Panc1 (cell line): Measurements from ENCODE around the gene PIPOX.

Experiments used
- POLR2AphosphoS5 ChIP-seq: IDR thresholded peaks from 2 replicates; pipeline ENCODE4 v1.6.1; 2012; ENCODE audit warnings: mild to moderate bottlenecking, low read depth, low read length, moderate library complexity
- SIN3A ChIP-seq: IDR thresholded peaks from 2 replicates; pipeline ENCODE4 v1.6.1; 2012; ENCODE audit warnings: low read depth, mild to moderate bottlenecking, low read length, moderate library complexity, borderline replicate concordance; ENCODE audit not compliant: insufficient read depth
- TCF7L2 ChIP-seq: IDR thresholded peaks from 2 replicates; pipeline ENCODE4 v1.6.1; 2011; ENCODE audit warnings: mild to moderate bottlenecking, low read depth, low read length, inconsistent platforms
- TF ChIP-seq, protein P1 (sequence below): fragments of 450-650 bp; IDR thresholded peaks from 2 replicates; pipeline ENCODE4 v1.5.1; 2017; ENCODE audit warnings: mild to moderate bottlenecking
- TF ChIP-seq, protein P2 (sequence below), 2 experiments: IDR thresholded peaks; 2 replicates each; pipeline ENCODE4 v1.6.1; 2011 to 2012; ENCODE audit warnings: low read depth in 2 of 2, control low read depth in 1 of 2, low read length in 1 of 2, mild to moderate bottlenecking in 1 of 2, moderate library complexity in 1 of 2; ENCODE audit not compliant: insufficient read depth in 1 of 2

DNA sequence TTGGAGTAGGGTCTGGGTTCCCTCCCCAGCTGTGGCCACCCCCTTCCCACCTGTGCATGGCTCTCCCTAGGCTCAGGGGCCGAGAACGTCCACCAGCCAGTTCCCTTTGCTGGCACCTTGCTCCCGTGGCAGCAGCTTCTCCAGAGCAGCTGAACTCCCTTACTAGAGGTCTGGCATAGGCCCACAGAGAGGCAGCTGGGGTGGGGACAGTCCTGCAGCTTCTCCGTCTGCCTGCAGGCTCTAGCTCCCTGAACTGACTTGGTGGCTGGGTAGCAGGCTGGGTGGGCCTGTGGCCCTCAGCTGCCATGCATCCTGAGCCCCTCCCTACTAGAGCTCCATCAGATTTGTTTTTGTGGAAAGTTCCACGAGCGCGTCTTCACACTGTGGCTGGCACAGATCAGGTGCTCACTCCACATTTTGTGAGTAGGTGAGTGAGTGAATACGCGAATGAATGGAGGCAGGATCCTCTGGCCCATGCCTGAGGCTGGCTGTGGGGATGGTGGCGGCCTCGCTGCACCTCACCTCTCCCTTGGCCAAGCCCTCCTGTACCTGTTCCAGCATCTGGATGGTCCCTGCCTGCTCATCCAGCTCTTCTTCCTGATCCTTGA, 51.3 kb downstream of the PIPOX start:
- no peak for TF ChIP-seq POLR2AphosphoS5
- TF ChIP-seq, protein P1, sequence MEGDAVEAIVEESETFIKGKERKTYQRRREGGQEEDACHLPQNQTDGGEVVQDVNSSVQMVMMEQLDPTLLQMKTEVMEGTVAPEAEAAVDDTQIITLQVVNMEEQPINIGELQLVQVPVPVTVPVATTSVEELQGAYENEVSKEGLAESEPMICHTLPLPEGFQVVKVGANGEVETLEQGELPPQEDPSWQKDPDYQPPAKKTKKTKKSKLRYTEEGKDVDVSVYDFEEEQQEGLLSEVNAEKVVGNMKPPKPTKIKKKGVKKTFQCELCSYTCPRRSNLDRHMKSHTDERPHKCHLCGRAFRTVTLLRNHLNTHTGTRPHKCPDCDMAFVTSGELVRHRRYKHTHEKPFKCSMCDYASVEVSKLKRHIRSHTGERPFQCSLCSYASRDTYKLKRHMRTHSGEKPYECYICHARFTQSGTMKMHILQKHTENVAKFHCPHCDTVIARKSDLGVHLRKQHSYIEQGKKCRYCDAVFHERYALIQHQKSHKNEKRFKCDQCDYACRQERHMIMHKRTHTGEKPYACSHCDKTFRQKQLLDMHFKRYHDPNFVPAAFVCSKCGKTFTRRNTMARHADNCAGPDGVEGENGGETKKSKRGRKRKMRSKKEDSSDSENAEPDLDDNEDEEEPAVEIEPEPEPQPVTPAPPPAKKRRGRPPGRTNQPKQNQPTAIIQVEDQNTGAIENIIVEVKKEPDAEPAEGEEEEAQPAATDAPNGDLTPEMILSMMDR, result no peak
- TF ChIP-seq, protein P2, sequence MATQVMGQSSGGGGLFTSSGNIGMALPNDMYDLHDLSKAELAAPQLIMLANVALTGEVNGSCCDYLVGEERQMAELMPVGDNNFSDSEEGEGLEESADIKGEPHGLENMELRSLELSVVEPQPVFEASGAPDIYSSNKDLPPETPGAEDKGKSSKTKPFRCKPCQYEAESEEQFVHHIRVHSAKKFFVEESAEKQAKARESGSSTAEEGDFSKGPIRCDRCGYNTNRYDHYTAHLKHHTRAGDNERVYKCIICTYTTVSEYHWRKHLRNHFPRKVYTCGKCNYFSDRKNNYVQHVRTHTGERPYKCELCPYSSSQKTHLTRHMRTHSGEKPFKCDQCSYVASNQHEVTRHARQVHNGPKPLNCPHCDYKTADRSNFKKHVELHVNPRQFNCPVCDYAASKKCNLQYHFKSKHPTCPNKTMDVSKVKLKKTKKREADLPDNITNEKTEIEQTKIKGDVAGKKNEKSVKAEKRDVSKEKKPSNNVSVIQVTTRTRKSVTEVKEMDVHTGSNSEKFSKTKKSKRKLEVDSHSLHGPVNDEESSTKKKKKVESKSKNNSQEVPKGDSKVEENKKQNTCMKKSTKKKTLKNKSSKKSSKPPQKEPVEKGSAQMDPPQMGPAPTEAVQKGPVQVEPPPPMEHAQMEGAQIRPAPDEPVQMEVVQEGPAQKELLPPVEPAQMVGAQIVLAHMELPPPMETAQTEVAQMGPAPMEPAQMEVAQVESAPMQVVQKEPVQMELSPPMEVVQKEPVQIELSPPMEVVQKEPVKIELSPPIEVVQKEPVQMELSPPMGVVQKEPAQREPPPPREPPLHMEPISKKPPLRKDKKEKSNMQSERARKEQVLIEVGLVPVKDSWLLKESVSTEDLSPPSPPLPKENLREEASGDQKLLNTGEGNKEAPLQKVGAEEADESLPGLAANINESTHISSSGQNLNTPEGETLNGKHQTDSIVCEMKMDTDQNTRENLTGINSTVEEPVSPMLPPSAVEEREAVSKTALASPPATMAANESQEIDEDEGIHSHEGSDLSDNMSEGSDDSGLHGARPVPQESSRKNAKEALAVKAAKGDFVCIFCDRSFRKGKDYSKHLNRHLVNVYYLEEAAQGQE (IDR thresholded peaks at IDR 0.05; ENCODE audit: insufficient read depth in 1 of 2, low read depth in 2 of 2, low read length in 1 of 2), result no peak
- no peak for TF ChIP-seq SIN3A
- TF ChIP-seq TCF7L2, result no peak
